Endodermal cell (in vitro differentiated cells): ENCODE measurements around the gene IFT20. TPM values are rescaled to one million over a fixed set of nuclear protein-coding genes. Genes with fewer than 3 reads are reported as not detected.
A peak's percentile ranks its signal among the peaks of the same experiment; 100 is the strongest.

ENCODE experiments used
- DNase-seq: peaks from one replicate; pipeline ENCODE4 v3.0.0-alpha.2; 2017
- H3K27ac ChIP-seq: 2 replicates; pipeline ENCODE4 v1.5.1; 2013; ENCODE audit warnings: mild to moderate bottlenecking, low read depth, low read length, moderate library complexity
- H3K27me3 ChIP-seq: 2 replicates; pipeline ENCODE4 v1.6.1; 2013; ENCODE audit warnings: mild to moderate bottlenecking, low read length, moderate library complexity; ENCODE audit not compliant: insufficient read depth, control insufficient read depth, poor library complexity, severe bottlenecking
- H3K36me3 ChIP-seq: 2 replicates; pipeline ENCODE4 v1.7.0; 2013; ENCODE audit warnings: mild to moderate bottlenecking, low read length, moderate library complexity; ENCODE audit not compliant: control insufficient read depth, insufficient read depth
- H3K4me1 ChIP-seq: one replicate; pipeline ENCODE4 v1.7.0; 2013; ENCODE audit warnings: low read length; ENCODE audit not compliant: control insufficient read depth, insufficient read depth
- H3K4me3 ChIP-seq: 2 replicates; pipeline ENCODE4 v1.5.1; 2013; ENCODE audit warnings: mild to moderate bottlenecking, low read length, moderate library complexity
- H3K9ac ChIP-seq: 2 replicates; pipeline ENCODE4 v1.6.1; 2013; ENCODE audit warnings: mild to moderate bottlenecking, low read length, moderate library complexity; ENCODE audit not compliant: poor library complexity, severe bottlenecking; ENCODE audit errors: extremely low read depth
- H3K9me3 ChIP-seq: 2 replicates; pipeline ENCODE4 v1.6.1; 2013; ENCODE audit warnings: mild to moderate bottlenecking, low read length, moderate library complexity; ENCODE audit not compliant: control insufficient read depth
- H3K27ac Mint-ChIP-seq: 2 replicates; pipeline ENCODE4 v1.8.0; 2020; ENCODE audit warnings: mixed read lengths
- H3K27me3 Mint-ChIP-seq: 2 replicates; pipeline ENCODE4 v1.8.0; 2021; ENCODE audit warnings: mild to moderate bottlenecking, mixed read lengths; ENCODE audit not compliant: insufficient read depth
- H3K36me3 Mint-ChIP-seq: 2 replicates; pipeline ENCODE4 v1.8.0; 2020; ENCODE audit warnings: low read depth, mixed read lengths
- H3K4me1 Mint-ChIP-seq: 2 replicates; pipeline ENCODE4 v1.8.0; 2020; ENCODE audit warnings: mixed read lengths
- H3K4me3 Mint-ChIP-seq: 2 replicates; pipeline ENCODE4 v1.8.0; 2020; ENCODE audit warnings: mild to moderate bottlenecking, moderate library complexity, mixed read lengths
- H3K9me3 Mint-ChIP-seq: 2 replicates; pipeline ENCODE4 v1.8.0; 2020; ENCODE audit warnings: mild to moderate bottlenecking, mixed read lengths
- WGBS, 2 experiments: methylation state at CpG; one replicate each; pipeline versions ENCODE4 v1.1.5 to v1.1.7; 2013; ENCODE audit warnings: missing lambda C conversion rate in 2 of 2, mixed read lengths in 1 of 2; ENCODE audit not compliant: insufficient coverage in 1 of 2, insufficient read length in 1 of 2; 5-methylcytosine and 5-hydroxymethylcytosine counted together
- microRNA-seq: library from miRNA; unstranded; fragments of <30 nt; microRNA quantifications from one replicate; pipeline ENCODE4 v1.2.0, GENCODE V29; 2020; ENCODE audit warnings: borderline microRNAs expressed
- total RNA-seq, 2 donors: library from RNA; stranded (reverse); fragmentation: NEBNext Ultra II Directional in 1 of 2; extraction: Animal tissue kit (Norgen Biotek cat#: 25700) in 1 of 2; gene quantifications; 2 replicates in 1 of 2; 3 replicates in 1 of 2; pipeline ENCODE4 v1.2.1, GENCODE V29; 2021
- TF ChIP-seq, protein P1 (sequence below): fragments of 200-600 bp; sonication (generic); conservative IDR thresholded peaks from 2 replicates; pipeline ENCODE4 v1.5.0; 2021; ENCODE audit warnings: antibody characterized with exemption, mild to moderate bottlenecking

The IFT20 gene
- total RNA-seq, 2 donors from 2014 or later, result 28.9 to 34.3 TPM

DNA sequence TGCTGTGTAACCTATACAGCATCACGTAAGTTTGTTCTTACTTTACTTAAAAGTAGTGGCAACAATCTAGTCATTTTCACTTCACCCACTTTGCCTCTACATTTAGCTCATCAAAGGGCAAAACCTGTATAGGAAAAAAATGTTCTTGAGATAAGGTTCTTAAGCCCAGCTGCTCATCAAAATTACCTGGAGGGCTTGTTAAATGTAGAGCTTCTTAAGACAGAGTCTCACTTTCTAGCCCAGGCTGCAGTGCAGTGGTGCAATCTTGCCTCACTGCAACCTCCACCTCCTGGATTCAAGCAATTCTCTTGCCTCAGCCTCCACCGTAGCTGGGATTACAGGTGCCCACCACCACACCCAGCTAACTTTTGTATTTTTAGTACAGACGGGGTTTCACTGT lies 54.4 kb downstream of the IFT20 start:
- H3K9me3 Mint-ChIP-seq, result no peaks in the 10 kb centered on the region
- no peaks in the 10 kb centered on the region for H3K9me3 ChIP-seq
- no peak overlapping the region for H3K4me3 Mint-ChIP-seq

DNA sequence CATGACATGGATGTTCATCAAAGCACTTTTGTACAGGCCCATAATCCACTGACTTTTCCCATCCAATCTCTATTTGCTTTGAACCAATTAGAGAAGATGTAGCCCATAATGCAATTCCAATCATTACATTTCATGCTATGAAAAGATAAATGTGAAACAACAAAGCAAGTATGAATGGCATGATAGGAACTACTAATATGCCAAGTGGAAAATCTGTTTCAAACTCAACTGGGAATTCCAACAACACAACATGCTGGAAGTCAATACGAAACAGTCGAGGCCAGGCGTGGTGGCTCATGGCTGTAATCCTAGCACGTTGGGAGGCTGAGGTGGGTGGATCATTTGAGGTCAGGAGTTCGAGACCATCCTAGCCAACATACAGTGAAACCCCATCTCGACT lies 55.9 kb downstream of the IFT20 start:
- H3K4me3 ChIP-seq, result no peak overlapping the region
- DNase-seq, result no peak
- no peaks in the 10 kb centered on the region for H3K9me3 ChIP-seq
- 89 to 94% methylated on average over 4 to 6 of the region's 6 CpGs for WGBS, 2 experiments
- no peaks in the 10 kb centered on the region for H3K4me1 Mint-ChIP-seq
- H3K4me3 Mint-ChIP-seq, result no peak overlapping the region
- H3K9me3 Mint-ChIP-seq, result no peaks in the 10 kb centered on the region
- TF ChIP-seq, protein P1, sequence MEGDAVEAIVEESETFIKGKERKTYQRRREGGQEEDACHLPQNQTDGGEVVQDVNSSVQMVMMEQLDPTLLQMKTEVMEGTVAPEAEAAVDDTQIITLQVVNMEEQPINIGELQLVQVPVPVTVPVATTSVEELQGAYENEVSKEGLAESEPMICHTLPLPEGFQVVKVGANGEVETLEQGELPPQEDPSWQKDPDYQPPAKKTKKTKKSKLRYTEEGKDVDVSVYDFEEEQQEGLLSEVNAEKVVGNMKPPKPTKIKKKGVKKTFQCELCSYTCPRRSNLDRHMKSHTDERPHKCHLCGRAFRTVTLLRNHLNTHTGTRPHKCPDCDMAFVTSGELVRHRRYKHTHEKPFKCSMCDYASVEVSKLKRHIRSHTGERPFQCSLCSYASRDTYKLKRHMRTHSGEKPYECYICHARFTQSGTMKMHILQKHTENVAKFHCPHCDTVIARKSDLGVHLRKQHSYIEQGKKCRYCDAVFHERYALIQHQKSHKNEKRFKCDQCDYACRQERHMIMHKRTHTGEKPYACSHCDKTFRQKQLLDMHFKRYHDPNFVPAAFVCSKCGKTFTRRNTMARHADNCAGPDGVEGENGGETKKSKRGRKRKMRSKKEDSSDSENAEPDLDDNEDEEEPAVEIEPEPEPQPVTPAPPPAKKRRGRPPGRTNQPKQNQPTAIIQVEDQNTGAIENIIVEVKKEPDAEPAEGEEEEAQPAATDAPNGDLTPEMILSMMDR, result no peak
- no peaks in the 10 kb centered on the region for H3K27me3 Mint-ChIP-seq
- H3K27ac Mint-ChIP-seq, result no peak overlapping the region
- no peaks in the 10 kb centered on the region for H3K36me3 ChIP-seq
- no peaks in the 10 kb centered on the region for H3K4me1 ChIP-seq
- no peak overlapping the region for H3K9ac ChIP-seq
- no peaks in the 10 kb centered on the region for H3K36me3 Mint-ChIP-seq
- no peaks in the 10 kb centered on the region for H3K27me3 ChIP-seq
- no peak overlapping the region for H3K27ac ChIP-seq

More for the DNA sequence above, 54.4 kb downstream of the IFT20 start:
- Histone ChIP-seq H3K36me3 (no peaks in the 10 kb centered on the region), H3K4me1 (no peaks in the 10 kb centered on the region), H3K9ac (no peak overlapping the region), H3K4me3 (no peak overlapping the region), H3K27ac (no peak overlapping the region), H3K27me3 (no peaks in the 10 kb centered on the region)
- TF ChIP-seq, protein P1, result no peak
- WGBS, 2 experiments, result 84 to 87% methylated on average over 2 of the region's 3 CpGs
- Mint-ChIP-seq H3K27me3 (no peaks in the 10 kb centered on the region), H3K4me1 (no peaks in the 10 kb centered on the region), H3K27ac (no peak overlapping the region), H3K36me3 (no peaks in the 10 kb centered on the region)
- peak; percentile 23 for DNase-seq

Small RNA genes within 50 kb of the gene (microRNA-seq; reads per million reads assigned to microRNA genes)
- not detected for gene MIR4723

Other genes starting within 250 kb of the IFT20 start
- gene TMEM97, start 16.3 kb downstream of the IFT20 start, total RNA-seq, result 10 to 100 TPM; 72.1 to 80.7 TPM
- gene TNFAIP1, start 289 bp upstream of the IFT20 start, total RNA-seq, result 10 to 100 TPM; 29.9 to 36.1 TPM
- gene POLDIP2, start 22.1 kb upstream of the IFT20 start, total RNA-seq, result 10 to 100 TPM; 69.0 to 72.1 TPM
- gene SEBOX, start 29.7 kb upstream of the IFT20 start, total RNA-seq, result not detected
- 1 to 10 TPM; 2.5 to 6.7 TPM for gene VTN, start 34.8 kb upstream of the IFT20 start, total RNA-seq
- 1 to 10 TPM; 1.3 to 2.0 TPM for gene SARM1, start 36.2 kb upstream of the IFT20 start, total RNA-seq
- gene SLC46A1, start 70.7 kb upstream of the IFT20 start, total RNA-seq, result 10 to 100 TPM in 1 of 2 donors, 1 to 10 TPM in 1; 6.9 to 10.9 TPM
- gene SLC13A2, start 138.2 kb upstream of the IFT20 start, total RNA-seq, result not detected
- not detected for gene FOXN1, start 170.9 kb upstream of the IFT20 start, total RNA-seq
- gene UNC119, start 217.2 kb upstream of the IFT20 start, total RNA-seq, result 10 to 100 TPM; 46.7 to 59.0 TPM
- 10 to 100 TPM; 34.9 to 43.0 TPM for gene PIGS, start 236.1 kb upstream of the IFT20 start, total RNA-seq
- gene ALDOC, start 241.4 kb upstream of the IFT20 start, total RNA-seq, result 10 to 100 TPM; 12.3 to 14.1 TPM